Measurements from ENCODE around the gene ZNF506.

DNA sequence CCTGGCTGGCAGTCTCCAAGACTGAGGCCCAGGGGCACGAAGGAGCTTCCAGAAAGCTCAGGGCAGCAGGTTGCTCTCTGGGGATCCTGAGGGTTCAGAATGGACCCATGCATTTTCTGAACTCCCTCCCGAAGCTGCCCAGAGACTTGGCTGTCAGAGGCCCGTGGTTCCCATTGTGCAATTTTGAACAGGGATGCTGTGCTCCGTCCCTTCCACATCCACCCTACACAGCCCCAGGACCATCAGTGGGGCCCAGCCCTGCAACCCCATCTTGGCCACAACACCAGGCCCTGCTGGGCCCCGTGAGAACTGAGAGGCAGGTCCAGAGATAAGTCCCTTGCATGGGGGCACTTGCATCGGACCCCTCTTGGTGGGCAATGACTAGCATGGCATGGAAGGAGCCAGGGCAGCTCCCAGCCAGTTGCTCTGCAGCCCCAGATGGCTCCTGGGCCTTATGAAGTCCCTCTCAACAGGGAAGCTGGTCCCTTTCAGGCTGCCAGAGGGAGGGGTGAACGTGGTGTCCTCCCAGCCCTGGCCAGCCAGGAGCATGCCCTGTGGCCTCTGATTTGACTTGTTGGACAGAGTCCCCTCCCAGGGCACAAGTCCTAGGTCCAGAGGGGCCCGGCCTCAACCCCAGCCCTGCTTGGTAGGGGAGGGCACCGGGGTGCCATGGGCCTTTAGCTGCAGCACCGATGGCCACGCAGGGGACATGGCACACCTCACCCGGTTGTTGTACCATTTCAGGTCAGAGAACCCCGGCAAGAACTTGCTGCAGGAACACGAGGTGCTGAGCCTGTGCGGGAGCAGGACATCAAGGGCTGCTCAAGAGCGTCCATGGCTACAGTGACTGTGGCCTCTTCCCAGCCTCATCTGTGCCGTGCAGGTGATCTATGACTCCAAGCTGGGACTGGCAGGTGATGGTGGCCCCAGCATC, 71.4 kb downstream of the ZNF506 start:
- TF ChIP-seq EZH2 (IDR thresholded peaks at IDR 0.05; ENCODE audit: insufficient read depth, poor library complexity, severe bottlenecking) = no peak
- TF ChIP-seq EZH2phosphoT487 (IDR thresholded peaks at IDR 0.05; ENCODE audit: insufficient read depth, low read depth) = no peak

All from GM23248 (cell line).